Measurements from ENCODE around the gene S100A7A.
A peak's percentile ranks its signal among the peaks of the same experiment; 100 is the strongest.
"Not testable (repeated sequence)": the region's sequence is repeated elsewhere in the genome, so short reads cannot be mapped to it uniquely, and the experiment has no call there.

Gene S100A7A

DNA sequence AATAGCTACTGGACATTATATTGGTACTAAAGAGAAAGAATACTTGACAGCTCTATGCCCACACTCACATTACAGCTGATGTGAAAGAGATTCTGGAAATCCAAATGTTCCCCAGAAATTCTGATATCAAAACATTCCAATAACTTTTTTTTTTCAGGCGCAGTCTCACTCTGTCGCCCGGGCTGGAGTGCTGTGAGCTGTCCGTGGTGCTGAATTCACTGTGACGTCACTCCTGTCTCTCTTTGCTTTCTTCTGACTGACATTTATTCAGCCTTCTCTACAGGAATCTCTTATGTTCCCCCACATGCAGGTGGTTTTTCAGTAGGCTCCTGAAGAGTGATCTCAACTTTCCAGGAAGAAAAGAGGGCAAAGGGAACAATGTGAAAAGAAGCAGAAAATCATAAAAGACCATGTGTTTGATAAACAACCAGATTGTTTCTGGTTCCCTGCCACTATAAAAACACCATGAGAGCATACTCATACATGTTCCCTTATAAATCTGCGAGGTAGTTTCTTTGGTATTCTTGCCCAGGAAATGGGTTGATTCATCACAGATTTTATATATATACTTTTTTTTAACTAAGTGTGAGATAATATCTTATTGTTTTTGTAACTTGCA lies 6.2 kb downstream of the S100A7A start:
- peak; percentile 32 for DNase-seq (ENCODE audit: low read depth)

DNA sequence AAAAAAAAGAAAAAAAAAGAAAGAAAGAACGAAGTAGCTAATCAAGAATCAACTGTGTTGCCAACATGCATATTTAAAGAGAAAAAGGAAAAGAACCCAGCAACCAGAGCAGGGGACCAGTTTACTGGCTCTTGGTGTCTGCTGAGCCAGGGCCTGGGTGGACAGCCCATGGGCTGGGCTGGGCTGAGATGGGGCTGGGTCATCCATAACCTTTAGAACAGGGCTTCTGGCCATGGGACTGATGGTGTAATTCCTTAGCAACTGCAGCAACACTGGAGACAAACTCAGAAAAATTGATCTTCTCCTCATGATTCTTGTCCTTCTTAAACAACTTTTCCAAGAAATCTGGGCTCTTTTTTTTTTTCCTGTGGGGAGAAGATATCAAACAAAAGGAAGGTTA lies 10.5 kb downstream of the S100A7A start:
- DNase-seq (ENCODE audit: low read depth) = no peak

DNA sequence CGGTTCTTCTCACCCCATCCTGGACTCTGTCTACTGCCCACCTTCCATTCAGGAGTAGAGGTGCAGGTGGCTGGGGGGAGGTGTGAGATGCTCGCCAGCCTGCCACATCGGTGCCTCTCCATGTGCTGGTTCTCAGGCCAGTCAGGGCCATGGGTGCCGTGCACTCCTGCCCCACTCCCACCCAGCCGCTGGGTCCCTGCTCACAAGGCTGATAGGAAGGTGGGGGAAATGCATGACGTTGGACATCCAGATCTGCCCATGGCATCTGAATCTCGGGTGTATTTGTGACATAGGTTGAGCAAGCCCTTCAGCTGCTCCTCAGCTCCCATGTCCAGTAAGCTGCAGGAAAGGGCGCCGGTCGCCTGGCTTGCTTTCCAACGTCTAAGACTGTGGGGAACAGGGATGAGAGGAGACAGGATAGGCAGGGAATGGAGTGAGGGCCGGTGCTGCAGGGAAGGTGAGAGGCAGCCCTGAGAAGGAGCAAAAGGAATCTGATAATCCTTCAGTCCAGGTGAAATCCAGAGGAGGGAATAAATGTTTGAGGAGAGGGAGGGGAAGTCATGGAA lies 11.8 kb downstream of the S100A7A start:
- no peak for DNase-seq (ENCODE audit: low read depth)

DNA sequence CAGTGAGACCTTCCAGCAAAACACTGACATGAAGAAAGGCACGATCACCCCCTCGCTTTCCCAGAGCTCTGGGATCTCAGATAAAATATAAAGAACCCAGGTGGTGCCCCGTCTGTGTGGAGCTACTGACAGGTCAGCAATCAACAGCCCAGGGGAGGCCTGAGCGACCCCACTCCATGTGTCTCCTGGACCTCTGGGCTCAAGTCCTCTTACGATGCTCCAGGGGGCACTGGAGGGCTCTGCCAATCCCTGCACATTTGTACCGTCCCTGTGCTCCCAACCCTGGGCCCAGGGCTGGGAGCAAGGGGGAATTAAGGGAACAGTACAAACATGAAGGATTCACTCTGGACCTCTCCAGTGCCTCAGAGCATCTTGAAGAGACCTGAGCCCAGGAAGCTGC lies 12.5 kb downstream of the S100A7A start:
- no peak for DNase-seq (ENCODE audit: low read depth)

DNA sequence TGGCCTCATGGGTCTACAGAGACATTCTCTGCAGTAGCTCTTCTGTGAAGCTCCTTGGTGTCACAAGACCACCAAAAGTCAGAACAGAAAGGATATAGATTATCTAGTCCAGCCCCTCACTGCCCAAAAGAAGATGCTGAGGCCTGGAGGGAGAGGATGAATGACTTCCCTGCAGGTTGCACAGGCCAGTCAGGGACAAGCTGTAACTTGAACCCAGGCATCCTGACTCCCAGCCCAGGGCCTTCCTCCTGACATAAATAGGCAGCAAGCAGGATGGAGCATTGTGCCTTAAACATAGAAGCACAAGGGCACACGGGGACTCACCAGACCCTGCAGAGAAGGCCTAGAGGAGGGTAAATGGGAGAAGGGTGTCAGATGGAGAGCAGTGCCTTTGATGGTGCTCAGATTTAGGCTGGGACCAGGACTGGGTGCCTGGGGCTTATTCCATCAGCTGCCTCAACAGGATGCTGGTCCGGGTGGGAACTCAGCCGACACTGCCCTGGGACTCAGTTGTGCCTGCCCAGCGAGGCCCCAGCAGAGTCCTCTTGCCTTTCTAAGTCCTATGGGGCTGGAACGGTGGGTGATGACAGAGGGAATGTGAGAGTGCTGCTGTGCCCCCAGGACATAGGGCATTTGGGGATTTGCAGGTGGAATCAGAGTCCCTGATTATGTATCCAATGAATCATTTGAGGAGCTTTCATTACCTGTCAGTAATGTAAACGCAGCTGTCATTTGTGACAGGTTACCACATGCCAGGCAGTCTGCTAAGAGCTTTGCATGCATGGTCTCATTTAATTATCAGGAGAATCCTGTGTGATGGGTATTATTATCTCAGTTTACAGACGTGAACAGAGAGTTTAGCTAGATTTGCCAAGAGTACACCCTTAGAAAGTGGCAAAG lies 13.2 kb downstream of the S100A7A start:
- DNase-seq (ENCODE audit: low read depth) = no peak

DNA sequence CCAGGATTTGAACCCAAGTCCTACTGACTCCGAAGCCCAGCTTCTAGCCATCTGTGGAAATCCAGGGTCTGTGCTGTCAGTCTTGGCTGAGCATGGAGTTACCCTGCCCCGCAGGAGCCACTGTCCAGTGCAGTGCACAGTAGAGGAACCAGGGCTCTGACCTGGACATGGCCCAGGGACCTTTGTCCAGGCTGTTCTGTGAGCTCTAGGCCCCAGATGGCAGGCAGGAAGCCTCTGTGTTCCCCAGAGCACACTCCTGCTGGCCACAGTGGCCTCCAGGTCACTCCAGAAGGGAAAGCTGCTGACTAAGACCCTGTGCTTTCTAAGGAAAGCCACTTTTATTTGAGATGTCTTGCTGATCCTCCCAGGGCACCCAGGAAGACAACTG lies 13.8 kb downstream of the S100A7A start:
- DNase-seq (ENCODE audit: low read depth) = no peak

DNA sequence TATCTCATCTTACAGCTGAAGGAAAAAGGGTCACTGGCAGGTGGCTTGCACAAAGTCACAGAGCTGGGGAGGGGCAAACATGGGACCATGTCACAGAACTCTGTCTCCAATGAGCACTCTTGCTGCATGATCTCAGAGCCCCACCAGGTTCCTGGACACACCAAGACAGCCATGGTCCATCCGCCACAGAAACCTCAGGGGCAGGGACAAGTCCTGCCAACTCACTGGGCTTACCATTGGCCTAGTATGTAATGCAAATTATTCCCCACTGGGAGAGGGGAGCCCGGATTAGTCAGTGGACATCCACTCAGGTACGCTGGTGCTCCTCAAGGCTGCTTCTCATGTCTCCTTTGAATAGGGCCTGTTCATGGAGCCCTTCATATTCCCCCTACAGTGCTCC lies 14.2 kb downstream of the S100A7A start:
- DNase-seq (ENCODE audit: low read depth) = no peak

DNA sequence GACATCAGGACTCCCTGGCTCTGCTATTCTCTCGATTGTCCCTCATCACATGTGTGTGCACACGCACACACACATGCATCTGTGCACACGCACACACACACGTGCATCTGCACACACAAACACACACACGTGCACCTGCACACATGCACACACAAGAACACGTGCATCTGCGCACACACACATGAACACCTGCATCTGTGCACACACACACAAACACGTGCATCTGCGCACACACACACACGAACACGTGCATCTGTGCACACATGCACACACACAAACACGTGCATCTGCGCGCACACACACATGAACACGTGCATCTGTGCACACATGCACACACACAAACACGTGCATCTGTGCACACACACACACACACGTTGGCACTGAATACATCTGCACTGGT lies 14.7 kb downstream of the S100A7A start:
- DNase-seq (ENCODE audit: low read depth) = no peak

DNA sequence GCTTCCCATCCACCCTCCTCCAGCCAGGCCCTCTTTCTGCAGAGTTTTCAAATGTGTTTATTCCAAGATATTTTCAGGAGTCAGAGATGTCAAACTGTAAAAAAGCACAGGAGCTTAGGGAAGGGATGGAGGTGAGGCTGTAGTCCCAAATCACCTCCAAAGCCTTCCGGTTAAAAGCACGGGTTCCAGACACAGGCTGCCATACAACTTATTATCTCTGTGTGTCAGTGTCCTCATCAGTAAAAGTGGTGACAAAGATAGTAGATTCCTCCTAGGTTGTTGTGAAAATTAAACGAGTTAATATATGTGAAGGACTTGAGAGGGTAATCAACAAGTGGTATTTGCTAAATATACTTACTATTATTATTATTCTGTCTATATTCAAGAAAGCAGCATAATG lies 15.1 kb downstream of the S100A7A start:
- DNase-seq (ENCODE audit: low read depth) = no peak

DNA sequence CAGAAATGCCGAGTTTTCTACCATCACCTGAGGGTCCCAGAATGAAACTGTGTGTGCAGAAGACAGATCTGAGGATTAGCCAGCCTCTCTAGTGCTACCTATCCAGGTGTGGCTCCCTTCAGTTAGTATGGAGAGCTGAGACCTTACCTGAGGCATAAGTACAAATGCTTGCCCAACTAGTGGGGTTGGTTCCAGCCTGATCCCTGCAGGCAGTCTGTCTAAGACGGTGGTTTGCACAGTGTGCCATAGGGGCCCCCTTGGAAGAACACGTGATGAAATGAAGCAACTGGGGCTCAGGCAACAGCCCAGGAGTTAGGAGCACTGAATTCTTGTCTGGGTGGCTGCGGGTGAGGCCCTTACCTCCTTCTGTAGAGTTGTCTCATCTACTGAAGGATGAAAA lies 15.6 kb downstream of the S100A7A start:
- no peak for DNase-seq (ENCODE audit: low read depth)

DNA sequence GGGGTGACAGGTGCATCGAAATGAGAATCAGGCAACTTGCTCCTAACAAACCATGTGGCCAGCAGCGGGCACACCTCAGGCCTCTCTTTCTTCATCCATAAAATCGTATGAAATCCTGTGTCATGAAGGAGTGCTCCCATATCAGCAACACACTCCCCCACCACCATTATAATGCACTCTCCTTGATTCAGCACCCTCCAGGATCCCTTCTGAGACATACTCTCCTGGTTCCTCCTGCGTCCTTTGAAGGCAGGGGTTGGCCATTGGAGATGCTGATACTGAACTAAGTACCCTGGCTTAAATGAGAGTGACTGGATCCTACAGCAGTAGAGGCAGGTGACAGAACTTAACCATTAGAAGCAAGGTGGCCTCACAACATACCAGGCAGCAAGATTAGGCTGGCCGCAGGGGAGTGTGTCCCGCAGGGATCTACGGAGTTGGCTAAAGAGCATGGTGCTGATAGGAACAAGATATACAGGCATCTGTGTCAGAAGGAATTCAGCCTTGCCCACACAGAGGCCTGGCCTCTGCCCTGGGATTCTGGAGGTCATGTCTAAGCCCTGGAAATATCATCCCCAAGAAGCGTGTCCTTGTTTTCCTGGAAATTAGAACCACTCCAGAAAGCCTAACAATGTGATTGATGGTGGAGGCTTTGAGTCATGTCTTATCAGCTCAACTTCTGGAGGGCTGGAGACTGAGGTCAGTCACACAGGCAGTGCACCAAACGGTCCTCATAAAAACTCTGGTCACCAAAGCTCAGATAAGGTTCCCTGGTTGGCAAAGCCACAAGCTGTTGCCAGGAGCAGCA lies 16.8 kb downstream of the S100A7A start:
- no peak for DNase-seq (ENCODE audit: low read depth)

DNA sequence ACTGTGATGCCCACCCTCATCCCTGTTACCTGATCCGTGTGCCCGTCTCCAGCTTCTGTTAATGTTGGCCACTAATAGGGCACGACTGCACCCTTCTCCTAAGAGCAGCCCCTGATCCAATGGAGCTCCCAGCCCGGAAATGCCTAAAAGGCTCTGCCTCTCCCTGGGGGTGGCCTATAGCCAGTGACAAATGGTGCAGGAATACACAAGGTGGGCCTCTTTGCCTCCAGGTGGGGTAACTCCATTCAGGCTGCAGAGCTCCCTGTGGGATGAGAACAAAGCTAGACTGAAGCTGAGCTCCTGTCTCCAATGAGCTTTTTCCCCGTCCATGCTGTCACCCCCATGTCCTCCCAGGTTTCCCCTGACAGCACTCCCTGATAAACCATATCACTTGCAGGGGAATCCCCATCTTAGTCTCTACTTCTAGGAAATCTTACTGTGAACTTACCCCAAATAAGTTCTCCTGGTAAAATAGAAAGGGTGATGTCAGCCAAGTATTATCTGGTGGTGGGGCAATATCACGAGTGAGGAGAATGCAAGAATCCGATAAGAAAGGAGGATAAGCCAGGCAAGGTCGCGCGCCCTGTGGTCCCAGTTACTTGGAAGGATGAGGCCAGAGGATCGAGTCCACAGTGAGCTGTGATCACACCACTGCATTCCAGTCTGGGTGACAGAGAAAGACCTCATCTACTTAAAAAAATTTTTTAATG lies 18.6 kb downstream of the S100A7A start:
- no peak for DNase-seq (ENCODE audit: low read depth)

DNA sequence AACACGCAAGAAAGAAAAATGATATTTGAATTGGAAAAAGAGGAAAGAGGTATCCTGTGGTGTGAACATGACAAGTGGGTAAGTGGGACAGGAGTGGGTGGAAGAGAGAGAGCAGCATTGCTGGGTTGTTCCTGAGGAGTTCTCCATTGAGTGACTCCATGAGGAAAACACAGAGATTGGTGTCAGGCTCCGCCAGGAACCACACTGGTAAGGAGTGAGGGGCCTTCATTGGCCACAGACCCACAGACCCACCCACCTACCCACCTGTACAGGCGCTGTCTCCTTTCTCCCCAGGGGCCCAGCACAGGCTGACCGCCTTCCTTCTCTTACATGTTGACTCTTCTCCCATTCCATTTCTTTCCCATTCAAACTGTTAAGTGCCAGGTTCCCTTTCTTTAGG lies 20.9 kb downstream of the S100A7A start:
- DNase-seq (ENCODE audit: low read depth) = no peak

DNA sequence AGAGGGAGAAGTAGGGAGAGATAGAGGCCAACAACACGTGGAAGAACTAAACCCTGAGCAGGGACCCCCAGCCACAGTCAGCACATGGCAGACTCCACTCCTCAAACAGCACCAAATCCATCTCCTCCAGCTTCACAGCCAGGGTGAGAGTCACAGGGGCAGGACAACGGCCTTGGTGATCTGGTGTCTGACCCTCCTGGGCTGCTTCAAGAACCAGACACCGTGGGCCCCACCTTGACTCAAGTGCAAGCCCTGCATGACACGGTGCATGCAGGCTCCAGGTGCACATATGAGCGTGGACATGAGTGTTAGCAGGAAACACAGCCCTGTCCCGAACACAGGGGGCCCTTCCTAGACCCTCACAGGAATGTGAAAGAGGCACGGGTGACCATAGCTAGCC lies 22.3 kb downstream of the S100A7A start:
- no peak for DNase-seq (ENCODE audit: low read depth)

DNA sequence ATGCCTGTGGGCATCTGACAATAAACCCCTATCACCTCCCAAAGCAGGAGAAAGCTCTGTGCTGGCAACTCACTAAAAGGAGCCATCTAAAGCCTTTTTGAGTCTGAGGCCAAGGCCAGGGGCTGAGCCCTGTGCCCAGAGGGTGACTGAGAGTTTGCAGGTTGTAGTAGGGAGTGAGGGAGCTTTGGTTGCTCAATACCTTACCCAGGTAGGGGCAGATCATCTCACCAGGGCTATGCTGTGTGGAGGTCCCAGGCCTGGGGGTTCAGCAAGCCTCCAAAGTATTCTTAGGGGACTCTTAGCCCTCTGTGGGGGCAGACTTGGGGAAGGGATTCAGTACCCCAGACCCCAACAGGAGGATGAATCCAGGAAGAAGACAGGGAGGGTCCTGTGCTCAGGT lies 23.0 kb downstream of the S100A7A start:
- no peak for DNase-seq (ENCODE audit: low read depth)

DNA sequence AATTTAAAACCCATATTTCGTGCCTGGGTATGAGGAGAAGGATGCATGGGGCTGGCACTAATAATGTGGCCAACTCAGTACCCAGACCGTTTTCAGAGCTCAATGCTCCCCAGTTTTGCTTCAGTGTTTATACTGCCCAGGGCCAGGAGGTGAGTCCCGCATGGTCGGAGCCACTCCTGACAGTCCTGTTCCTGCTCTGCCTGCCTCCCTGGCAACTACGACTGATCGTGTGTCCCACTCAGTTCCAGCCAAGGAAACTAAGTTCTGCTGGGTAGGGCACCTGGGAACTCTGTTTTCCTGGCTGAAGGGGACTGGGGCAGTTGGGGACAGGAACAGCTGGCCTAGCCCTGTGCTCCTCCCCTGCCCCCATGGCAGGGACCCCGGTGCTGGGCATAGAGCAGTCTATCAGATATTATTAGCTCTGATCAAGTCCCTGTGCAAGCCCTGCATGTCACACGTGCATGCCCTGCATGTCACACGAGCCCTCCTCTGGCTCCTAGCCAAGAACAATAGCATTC lies 25.0 kb downstream of the S100A7A start:
- DNase-seq (ENCODE audit: low read depth) = no peak

DNA sequence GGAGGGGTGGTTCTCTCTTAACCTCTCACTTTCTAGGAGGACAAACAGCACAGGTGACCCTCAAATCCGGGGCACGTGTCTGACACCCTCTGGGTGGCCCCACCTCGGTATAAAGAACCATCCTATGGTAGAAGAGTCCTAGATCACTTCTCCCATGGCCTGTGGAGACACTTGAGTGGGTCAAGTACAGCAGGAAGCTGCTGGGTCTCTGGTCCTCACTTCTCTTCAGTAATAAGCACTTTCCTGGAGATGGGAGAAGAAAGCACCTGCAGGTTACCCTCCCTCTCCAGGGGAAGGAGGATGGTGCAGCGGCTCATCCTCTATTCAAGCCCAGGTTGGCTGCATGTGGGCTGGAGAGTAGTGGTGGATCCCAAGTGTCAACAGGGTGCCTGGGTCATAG lies 27.2 kb downstream of the S100A7A start:
- no peak for DNase-seq (ENCODE audit: low read depth)

DNA sequence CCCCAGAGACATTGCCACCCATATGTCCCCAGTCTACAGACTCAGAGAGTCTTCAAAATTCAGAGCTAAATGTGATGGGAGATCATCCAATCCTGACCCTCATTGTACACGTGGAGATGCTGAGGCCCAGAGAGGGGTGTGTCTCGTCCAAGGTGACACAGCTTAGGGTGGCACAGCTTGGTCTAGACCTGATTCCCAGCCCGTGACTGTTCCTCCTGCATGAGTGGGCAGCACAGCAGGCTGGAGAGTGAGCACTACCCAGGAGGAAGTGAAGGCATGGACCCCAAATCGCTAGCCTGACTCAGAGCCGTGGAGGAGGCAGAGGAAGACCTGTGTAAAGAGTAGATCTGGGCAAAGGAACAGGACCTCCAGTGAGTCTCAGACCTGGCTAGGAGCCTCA lies 27.8 kb downstream of the S100A7A start:
- DNase-seq (ENCODE audit: low read depth) = no peak

DNA sequence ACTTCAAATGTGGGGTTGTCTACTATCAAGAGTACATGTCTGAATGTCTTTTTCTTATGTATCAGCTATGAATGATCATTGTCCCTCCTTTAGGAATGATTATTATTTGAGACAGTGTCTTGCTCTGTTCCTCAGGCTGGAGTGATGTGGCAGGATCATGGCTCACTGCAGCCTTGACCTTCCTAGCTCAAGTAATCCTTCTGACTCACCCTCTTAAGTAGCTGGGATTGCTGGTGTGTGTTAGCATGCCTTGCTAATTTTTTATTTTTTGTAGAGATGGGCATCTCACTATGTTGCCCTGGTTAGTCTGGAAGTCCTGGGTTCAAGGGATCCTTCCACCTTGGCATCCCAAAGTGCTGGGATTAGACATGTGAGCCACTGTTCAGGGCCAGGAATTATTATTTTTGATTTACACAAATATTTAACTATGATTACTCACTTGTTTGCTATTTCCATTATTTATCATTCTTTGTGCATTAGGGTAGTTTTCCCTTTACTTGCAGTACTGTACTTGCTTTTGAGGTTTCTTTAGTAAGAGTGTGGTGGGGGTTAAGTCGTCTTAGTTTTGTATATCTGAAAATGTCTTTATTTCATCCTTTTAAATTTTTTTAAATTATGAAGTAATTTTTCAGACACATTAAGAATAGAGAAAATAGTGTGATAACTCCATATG lies 31.3 kb downstream of the S100A7A start:
- no peak for DNase-seq (ENCODE audit: low read depth)

DNA sequence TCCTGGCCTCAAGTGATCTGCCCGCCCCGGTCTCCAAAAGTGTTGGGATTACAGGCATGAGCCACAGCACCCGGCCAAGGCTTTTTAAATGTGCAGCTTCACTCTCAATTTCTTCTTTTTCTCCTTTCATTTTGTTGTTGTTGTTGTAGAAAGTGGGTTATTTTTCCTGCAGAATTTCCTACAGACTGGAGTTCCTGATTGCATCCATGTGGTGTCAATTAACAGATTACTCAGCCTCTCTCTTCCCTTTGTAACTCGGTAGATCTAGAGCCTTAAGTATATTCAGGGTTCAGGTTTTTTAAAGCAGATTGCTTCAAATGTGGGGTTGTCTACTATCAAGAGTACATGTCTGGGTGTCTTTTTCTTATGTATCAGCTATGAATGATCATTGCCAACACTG lies 32.5 kb downstream of the S100A7A start:
- not testable (repeated sequence) for DNase-seq (ENCODE audit: low read depth)

DNA sequence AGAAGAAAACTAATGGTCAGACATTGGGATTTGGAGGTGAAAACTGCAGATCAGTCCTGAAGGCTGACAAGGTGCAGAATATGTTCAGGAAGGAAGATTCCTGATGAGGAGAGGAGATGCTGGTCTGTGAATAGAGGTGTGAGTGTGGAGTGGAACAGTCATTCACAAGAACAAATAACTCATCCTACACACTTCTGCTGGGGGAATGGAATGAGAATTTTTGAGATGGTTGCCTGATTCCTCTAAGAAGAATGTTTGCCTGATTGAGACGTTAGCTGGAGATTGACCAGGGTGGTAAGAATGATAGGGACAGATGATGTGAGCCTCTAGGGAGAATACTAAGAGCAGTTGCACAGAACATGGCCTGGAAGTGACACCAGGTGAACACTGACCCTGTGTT lies 40.1 kb downstream of the S100A7A start:
- no peak for DNase-seq (ENCODE audit: low read depth)

All from activated T-helper 1 cell treated with Interleukin-2 at 50 U/mL for 16 hours (primary cell).